ENCODE measurements around the gene SLC30A7.

Gene SLC30A7

DNA sequence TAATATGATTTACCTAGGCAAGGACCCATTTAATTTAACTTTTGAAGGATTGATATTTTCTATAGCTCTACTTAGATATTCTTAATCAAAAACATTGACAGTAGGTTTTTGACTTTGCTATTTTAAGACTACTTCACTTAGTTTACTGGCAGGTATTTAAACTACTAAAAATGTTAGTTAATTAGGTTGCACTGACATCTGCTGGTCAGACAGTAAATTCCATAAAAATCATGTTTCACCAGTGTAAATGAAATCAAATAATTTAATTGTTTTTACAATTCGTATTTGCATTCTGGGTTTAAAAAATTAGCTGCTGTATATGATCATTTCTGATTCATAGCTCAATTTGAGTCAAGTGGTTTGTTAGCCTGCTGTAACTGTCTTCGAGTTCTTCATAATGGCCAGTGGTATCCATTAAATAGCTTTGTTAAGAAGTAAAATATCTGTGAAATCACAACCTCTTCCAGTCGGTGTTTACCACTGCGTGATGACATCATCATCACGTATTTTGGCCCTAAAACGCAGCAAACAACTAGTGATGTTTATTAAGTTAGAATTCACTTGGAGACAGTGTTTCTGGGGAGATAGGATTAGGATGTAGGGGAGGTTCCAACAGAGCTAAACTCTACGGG lies 27.4 kb upstream of the SLC30A7 start:
- no peaks in the 10 kb centered on the region for H3K9me2 ChIP-seq (ENCODE audit: low read depth, low read length)
- H3K27me3 ChIP-seq (ENCODE audit: insufficient read depth, low read length), result no peaks in the 10 kb centered on the region
- no peak overlapping the region for H3K27ac ChIP-seq (ENCODE audit: low read depth, low read length, poor library complexity, severe bottlenecking)
- no peaks in the 10 kb centered on the region for H3K9me3 ChIP-seq (ENCODE audit: low read length)
- no peaks in the 10 kb centered on the region for H3K4me1 ChIP-seq (ENCODE audit: insufficient read depth, low read length, severe bottlenecking)
- H3F3A ChIP-seq (ENCODE audit: insufficient read depth, low read length), result no peaks in the 10 kb centered on the region
- H3K4me3 ChIP-seq (ENCODE audit: low read depth, low read length, poor library complexity, severe bottlenecking), result no peak overlapping the region
- no peaks in the 10 kb centered on the region for H4K20me1 ChIP-seq (ENCODE audit: insufficient read depth, low read length)
- H3K79me2 ChIP-seq (ENCODE audit: insufficient read depth, low read length), result no peaks in the 10 kb centered on the region
- H3K36me3 ChIP-seq (ENCODE audit: insufficient read depth, low read length), result no peaks in the 10 kb centered on the region
- H3K4me2 ChIP-seq (ENCODE audit: low read length), result no peak overlapping the region
- H3K9ac ChIP-seq (ENCODE audit: low read length), result no peak overlapping the region
- no peak overlapping the region for H2AFZ ChIP-seq (ENCODE audit: low read length)
- TF ChIP-seq, protein P1, sequence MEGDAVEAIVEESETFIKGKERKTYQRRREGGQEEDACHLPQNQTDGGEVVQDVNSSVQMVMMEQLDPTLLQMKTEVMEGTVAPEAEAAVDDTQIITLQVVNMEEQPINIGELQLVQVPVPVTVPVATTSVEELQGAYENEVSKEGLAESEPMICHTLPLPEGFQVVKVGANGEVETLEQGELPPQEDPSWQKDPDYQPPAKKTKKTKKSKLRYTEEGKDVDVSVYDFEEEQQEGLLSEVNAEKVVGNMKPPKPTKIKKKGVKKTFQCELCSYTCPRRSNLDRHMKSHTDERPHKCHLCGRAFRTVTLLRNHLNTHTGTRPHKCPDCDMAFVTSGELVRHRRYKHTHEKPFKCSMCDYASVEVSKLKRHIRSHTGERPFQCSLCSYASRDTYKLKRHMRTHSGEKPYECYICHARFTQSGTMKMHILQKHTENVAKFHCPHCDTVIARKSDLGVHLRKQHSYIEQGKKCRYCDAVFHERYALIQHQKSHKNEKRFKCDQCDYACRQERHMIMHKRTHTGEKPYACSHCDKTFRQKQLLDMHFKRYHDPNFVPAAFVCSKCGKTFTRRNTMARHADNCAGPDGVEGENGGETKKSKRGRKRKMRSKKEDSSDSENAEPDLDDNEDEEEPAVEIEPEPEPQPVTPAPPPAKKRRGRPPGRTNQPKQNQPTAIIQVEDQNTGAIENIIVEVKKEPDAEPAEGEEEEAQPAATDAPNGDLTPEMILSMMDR (IDR thresholded peaks at IDR 0.05; ENCODE audit: low read length), result peak; percentile 60
- no peak for TF ChIP-seq EZH2 (IDR thresholded peaks at IDR 0.05; ENCODE audit: borderline replicate concordance, low read length)

DNA sequence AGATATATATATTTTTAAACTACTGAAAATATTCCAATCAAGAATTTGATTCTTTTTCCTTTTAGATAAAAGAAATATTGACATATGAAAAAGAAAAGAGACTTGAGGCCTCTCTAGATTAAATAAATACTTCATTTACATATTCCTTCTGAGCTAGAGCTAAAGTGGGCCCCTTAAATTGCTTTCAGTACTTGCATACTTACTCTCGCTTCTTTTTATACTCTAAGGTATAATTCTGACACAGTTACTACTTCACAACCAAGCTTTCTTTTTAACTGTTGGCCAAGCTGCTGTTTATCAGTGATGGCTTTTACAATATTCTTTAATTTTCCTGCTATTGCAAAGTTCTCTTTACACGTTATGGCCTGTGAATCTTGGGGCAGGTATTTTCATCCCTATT lies 25.9 kb upstream of the SLC30A7 start:
- Histone ChIP-seq H4K20me1 (ENCODE audit: insufficient read depth, low read length) (no peaks in the 10 kb centered on the region), H3K9ac (ENCODE audit: low read length) (no peak overlapping the region), H3K4me1 (ENCODE audit: insufficient read depth, low read length, severe bottlenecking) (no peaks in the 10 kb centered on the region), H3K4me3 (ENCODE audit: low read depth, low read length, poor library complexity, severe bottlenecking) (no peak overlapping the region), H3K9me3 (ENCODE audit: low read length) (no peaks in the 10 kb centered on the region), H3K27me3 (ENCODE audit: insufficient read depth, low read length) (no peaks in the 10 kb centered on the region), H3F3A (ENCODE audit: insufficient read depth, low read length) (no peaks in the 10 kb centered on the region), H3K79me2 (ENCODE audit: insufficient read depth, low read length) (no peaks in the 10 kb centered on the region), H3K27ac (ENCODE audit: low read depth, low read length, poor library complexity, severe bottlenecking) (no peak overlapping the region), H2AFZ (ENCODE audit: low read length) (no peak overlapping the region), H3K36me3 (ENCODE audit: insufficient read depth, low read length) (no peaks in the 10 kb centered on the region), H3K9me2 (ENCODE audit: low read depth, low read length) (no peaks in the 10 kb centered on the region), H3K4me2 (ENCODE audit: low read length) (no peak overlapping the region)
- no peak for TF ChIP-seq EZH2 (IDR thresholded peaks at IDR 0.05; ENCODE audit: borderline replicate concordance, low read length)
- TF ChIP-seq, protein P1 (IDR thresholded peaks at IDR 0.05; ENCODE audit: low read length), result no peak

DNA sequence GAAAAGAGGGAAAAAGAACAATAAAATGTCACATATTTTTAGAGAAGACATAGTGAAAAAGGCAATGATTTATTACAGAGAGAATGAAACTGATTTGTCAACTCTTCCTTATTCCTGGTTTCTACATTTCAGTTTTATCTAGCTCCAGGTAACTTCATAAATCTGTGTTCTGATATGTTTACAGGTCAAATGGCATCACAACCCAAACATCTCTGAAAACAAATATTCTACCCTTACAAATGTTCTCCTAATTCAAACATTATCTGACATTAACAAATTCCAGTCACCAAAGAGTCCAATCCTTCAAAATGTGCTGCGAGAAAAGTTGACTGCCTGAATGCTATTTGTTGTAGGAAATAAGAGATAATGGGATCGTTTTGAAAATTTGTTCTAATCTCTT lies 21.5 kb upstream of the SLC30A7 start:
- Histone ChIP-seq H3K9me2 (ENCODE audit: low read depth, low read length) (no peaks in the 10 kb centered on the region), H3K27me3 (ENCODE audit: insufficient read depth, low read length) (no peaks in the 10 kb centered on the region), H3K27ac (ENCODE audit: low read depth, low read length, poor library complexity, severe bottlenecking) (no peak overlapping the region), H3K4me1 (ENCODE audit: insufficient read depth, low read length, severe bottlenecking) (no peaks in the 10 kb centered on the region), H3K79me2 (ENCODE audit: insufficient read depth, low read length) (no peaks in the 10 kb centered on the region), H3K9me3 (ENCODE audit: low read length) (no peaks in the 10 kb centered on the region), H3K4me3 (ENCODE audit: low read depth, low read length, poor library complexity, severe bottlenecking) (no peak overlapping the region), H3K9ac (ENCODE audit: low read length) (no peak overlapping the region), H3F3A (ENCODE audit: insufficient read depth, low read length) (no peaks in the 10 kb centered on the region), H4K20me1 (ENCODE audit: insufficient read depth, low read length) (no peaks in the 10 kb centered on the region), H3K36me3 (ENCODE audit: insufficient read depth, low read length) (no peaks in the 10 kb centered on the region), H3K4me2 (ENCODE audit: low read length) (no peak overlapping the region), H2AFZ (ENCODE audit: low read length) (no peak overlapping the region)
- no peak for TF ChIP-seq EZH2 (IDR thresholded peaks at IDR 0.05; ENCODE audit: borderline replicate concordance, low read length)
- TF ChIP-seq, protein P1 (IDR thresholded peaks at IDR 0.05; ENCODE audit: low read length), result no peak

Data from OCI-LY1 (cell line).